Subcutaneous abdominal adipose tissue (tissue), 5 donors: ENCODE results near the gene OCA2.

Experiments
- H3K27ac ChIP-seq: one replicate; pipeline ENCODE4 v1.7.0; 2013; ENCODE audit warnings: low read depth, mild to moderate bottlenecking, inconsistent platforms, low read length, moderate library complexity
- H3K27me3 ChIP-seq, 5 donors: one replicate each; pipeline ENCODE4 v1.7.0; 2013; ENCODE audit warnings: low read length in 5 of 5, inconsistent platforms in 1 of 5; ENCODE audit not compliant: control insufficient read depth in 5 of 5, insufficient read depth in 4 of 5
- H3K36me3 ChIP-seq, 5 donors: one replicate each; pipeline ENCODE4 v1.7.0; 2013; ENCODE audit warnings: low read length in 5 of 5; ENCODE audit not compliant: control insufficient read depth in 5 of 5, insufficient read depth in 5 of 5
- H3K4me1 ChIP-seq, 5 donors: one replicate each; pipeline ENCODE4 v1.7.0; 2013; ENCODE audit warnings: low read length in 5 of 5, mild to moderate bottlenecking in 3 of 5, moderate library complexity in 1 of 5; ENCODE audit not compliant: control insufficient read depth in 5 of 5, insufficient read depth in 5 of 5
- H3K4me3 ChIP-seq, 5 donors: one replicate each; pipeline ENCODE4 v1.7.0; 2013; ENCODE audit warnings: low read length in 5 of 5, low read depth in 1 of 5
- H3K9ac ChIP-seq, 5 donors: one replicate each; pipeline ENCODE4 v1.7.0; 2013; ENCODE audit warnings: low read length in 5 of 5, mild to moderate bottlenecking in 4 of 5, moderate library complexity in 3 of 5
- H3K9me3 ChIP-seq, 5 donors: one replicate each; pipeline ENCODE4 v1.7.0; 2013; ENCODE audit warnings: low read length in 5 of 5; ENCODE audit not compliant: control insufficient read depth in 5 of 5
- donor health status: healthy.
- donor health status: healthy.
- donor health status: healthy.
- donor health status: healthy.
- donor health status: healthy.

The OCA2 gene

DNA sequence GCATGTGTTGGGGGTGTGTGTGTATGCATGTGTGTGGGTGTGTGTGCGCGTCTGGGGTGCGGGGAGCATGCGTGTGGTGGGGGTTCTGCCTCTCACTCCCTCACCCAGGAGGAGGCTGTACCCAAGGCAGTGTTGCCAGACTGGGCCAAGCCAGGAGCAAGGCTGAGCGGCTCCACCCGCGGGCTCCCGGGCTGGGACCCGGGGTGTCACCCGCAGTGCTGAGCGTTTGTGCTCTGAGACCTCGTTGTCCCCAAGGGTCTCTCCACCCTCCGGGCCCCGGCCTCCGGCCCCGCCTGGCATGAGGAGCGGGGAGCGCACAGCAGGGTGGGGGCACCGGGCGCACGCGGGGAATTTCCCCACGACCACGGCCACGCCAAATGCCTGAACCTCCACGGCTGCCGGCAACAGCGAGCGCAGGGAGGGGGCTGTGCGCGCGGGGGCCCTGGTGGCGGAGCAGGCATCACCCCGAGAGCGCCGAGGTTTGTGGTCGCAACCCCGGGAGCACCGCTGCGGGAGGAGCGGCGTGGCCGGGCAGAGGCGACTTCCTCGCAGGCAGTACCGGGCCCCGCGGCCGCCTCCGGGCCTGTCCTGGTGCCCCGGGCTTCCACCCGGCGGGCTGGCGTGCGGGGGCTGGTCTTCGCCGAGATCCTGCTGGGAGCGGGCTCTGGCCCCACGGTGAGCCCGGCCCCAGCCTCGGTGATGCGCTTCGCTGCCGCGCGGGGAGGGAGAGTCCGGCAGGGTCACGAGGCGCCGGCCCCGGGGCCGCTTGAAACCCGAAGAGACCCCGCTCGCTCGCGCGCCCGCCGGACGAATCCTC is 7.4 kb upstream of the OCA2 start:
- peaks cover 2 to 28% (median 26%) of the 10 kb centered on the region in 5 donors for H3K4me1 ChIP-seq
- H3K9me3 ChIP-seq: peaks cover 0 to 3% (median 0%) of the 10 kb centered on the region in 5 donors
- H3K27ac ChIP-seq: no peak overlapping the region
- peak overlapping the region in 3 of 5 donors; percentile 13 to 63 (median 61) for H3K9ac ChIP-seq
- H3K36me3 ChIP-seq: peaks cover 0 to 4% (median 3%) of the 10 kb centered on the region in 5 donors
- H3K4me3 ChIP-seq: peak overlapping the region in 4 of 5 donors; percentile 63 to 74 (median 68)
- peaks cover 8 to 39% (median 36%) of the 10 kb centered on the region in 5 donors for H3K27me3 ChIP-seq

DNA sequence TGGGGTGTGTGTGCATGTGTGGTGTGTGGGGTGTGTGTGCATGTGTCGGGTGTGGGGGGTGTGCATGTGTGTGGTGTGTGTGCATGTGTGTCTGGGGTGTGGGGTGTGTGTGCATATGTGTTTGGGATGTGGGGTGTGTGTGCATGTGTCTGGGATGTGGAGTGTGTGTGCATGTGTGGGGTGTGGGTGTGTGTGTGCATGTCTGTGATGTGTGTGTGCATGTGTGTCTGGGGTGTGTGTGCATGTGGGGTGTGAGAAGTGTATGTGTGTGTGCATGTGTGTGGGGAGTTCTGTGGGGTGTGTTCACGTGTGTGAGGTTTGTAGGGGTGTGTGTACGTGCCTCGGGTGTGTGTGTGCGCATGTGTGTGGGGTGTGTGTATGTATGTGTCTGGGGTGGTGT is 6.7 kb upstream of the OCA2 start:
- no peaks in the 10 kb centered on the region for H3K36me3 ChIP-seq
- H3K27me3 ChIP-seq: peaks cover 8 to 45% (median 40%) of the 10 kb centered on the region in 5 donors
- no peak overlapping the region for H3K9ac ChIP-seq
- H3K27ac ChIP-seq: no peak overlapping the region
- peaks cover 0 to 3% (median 0%) of the 10 kb centered on the region in 5 donors for H3K9me3 ChIP-seq
- no peak overlapping the region for H3K4me3 ChIP-seq
- peaks cover 2 to 28% (median 26%) of the 10 kb centered on the region in 5 donors for H3K4me1 ChIP-seq

DNA sequence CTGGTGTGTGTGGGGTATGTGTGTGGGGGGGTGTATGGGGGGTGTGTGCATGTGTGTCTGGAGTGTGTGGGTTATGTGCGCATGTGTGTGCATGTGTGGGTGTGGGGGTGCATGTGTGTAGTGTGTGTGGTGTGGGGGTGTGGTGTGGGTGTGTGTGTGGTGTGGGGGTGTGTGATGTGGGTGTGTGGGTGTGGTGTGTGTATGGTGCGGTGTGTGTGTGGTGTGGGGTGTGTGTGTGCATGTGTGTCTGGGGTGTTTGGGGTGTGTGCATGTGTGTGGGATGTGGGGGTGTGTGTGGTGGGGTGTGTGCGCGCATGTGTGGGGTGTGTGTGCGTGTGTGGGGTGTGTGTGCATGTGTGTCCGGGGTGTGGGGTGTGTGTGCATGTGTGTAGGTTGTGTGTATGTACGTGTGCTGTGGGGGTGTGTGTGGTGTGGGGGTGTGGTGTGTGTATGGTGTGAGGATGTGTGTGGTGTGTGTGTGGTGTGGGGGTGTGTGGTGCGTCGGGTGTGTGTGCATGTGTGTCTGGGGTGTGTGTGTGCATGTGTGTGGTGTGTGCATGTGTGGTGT is 6.2 kb upstream of the OCA2 start:
- H3K9me3 ChIP-seq: peaks cover 0 to 3% (median 0%) of the 10 kb centered on the region in 5 donors
- no peaks in the 10 kb centered on the region for H3K36me3 ChIP-seq
- H3K27me3 ChIP-seq: peaks cover 13 to 50% (median 45%) of the 10 kb centered on the region in 5 donors
- H3K9ac ChIP-seq: no peak overlapping the region
- H3K4me3 ChIP-seq: no peak overlapping the region
- peaks cover 2 to 24% (median 21%) of the 10 kb centered on the region in 5 donors for H3K4me1 ChIP-seq
- no peak overlapping the region for H3K27ac ChIP-seq

DNA sequence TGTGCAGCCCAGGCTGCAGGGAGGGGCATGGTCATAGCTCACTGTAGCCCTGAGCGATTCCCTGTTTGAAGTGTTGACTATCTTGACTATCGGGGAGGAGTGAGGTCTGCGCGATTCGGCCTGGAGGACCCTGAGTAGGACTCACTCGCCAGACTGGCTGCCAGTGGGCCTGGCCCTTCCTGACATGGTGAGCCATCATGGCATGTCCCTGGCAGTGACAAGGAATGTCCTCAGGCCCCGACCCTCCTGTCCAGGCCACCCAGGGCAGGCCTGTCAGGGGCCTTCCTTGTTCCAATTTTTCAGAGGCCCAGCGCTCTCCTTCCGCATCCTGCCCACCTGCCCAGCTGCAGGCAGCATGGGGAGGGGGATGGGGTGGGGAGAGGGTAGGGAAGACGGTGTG is 5.2 kb upstream of the OCA2 start:
- Histone ChIP-seq H3K36me3 (no peaks in the 10 kb centered on the region), H3K27me3 (peaks cover 13 to 59% (median 54%) of the 10 kb centered on the region in 5 donors), H3K4me3 (no peak overlapping the region), H3K4me1 (peaks cover 0 to 23% (median 20%) of the 10 kb centered on the region in 5 donors), H3K9me3 (peaks cover 0 to 3% (median 0%) of the 10 kb centered on the region in 5 donors), H3K9ac (no peak overlapping the region), H3K27ac (no peak overlapping the region)

DNA sequence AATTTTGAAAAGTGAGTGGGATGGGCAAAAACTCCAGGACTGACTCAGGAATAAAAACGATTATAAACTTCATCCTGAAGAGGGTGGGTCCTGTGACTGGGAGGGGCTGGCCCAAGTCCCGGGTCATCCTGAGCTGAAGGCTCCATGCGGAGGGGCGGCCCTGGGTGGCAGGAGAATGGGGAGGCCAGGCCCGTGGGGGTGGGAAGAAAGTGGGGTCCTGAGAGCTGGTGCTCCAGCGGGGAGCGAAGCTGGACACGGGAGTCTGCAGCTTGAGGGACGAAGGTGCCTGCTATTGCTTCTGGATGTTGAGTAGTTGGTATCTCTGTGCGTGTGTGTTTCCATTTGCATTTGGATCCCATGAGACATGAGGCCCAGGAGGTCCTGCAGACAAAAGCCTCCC is 4.7 kb upstream of the OCA2 start:
- no peak overlapping the region for H3K4me3 ChIP-seq
- H3K9me3 ChIP-seq: peaks cover 0 to 3% (median 0%) of the 10 kb centered on the region in 5 donors
- H3K36me3 ChIP-seq: no peaks in the 10 kb centered on the region
- H3K27ac ChIP-seq: no peak overlapping the region
- H3K27me3 ChIP-seq: peaks cover 13 to 63% (median 56%) of the 10 kb centered on the region in 5 donors
- peaks cover 0 to 27% (median 23%) of the 10 kb centered on the region in 5 donors for H3K4me1 ChIP-seq
- H3K9ac ChIP-seq: no peak overlapping the region

DNA sequence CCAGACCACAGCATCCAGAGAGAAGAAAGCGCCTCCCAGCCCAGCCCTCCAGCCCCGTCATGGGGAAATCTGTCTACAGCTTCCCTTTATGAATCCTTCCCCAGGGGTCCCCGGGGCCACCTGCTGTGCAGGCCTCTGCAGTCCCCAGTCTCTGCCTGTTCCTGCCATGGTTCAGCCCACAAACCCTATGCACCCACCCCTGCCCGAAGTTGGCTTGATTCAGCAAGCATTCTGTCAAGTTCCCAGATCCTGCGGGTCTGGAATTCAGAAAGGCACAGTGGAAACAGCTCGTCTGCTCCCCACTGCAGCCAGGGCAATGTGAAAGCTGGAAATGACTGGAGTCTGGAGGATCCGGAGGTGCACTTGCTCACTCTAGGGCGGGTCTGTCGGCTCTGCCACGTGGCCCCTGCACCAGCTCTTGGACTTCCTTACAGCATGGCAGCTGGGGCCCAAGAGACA is 2.9 kb upstream of the OCA2 start:
- Histone ChIP-seq H3K27ac (no peak overlapping the region), H3K9ac (no peak overlapping the region), H3K36me3 (no peaks in the 10 kb centered on the region), H3K4me3 (no peak overlapping the region), H3K9me3 (peaks cover 0 to 3% (median 0%) of the 10 kb centered on the region in 5 donors), H3K27me3 (peaks cover 13 to 73% (median 56%) of the 10 kb centered on the region in 5 donors), H3K4me1 (peaks cover 0 to 25% (median 20%) of the 10 kb centered on the region in 5 donors)

DNA sequence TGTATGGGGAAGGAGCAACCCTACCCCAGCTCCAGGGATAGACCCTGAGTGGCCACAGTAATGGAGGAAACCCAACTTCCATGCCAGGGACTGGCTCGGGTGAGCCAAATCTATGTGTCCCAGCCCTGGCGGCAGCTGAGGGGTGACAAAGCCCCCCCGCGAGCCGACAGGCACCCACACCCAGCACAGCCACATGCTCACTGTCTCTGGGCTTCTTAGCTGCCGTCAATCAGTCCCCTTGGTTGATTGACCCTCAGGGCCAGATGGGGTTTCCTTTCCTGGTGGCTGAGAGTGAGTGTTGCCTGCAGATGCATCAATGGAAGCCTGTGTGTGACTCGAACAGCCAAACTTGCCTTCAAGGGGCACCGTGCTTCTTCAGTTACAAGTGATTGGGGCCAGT is 2.1 kb upstream of the OCA2 start:
- Histone ChIP-seq H3K9me3 (peaks cover 0 to 3% (median 0%) of the 10 kb centered on the region in 5 donors), H3K36me3 (no peaks in the 10 kb centered on the region), H3K4me1 (peaks cover 0 to 25% (median 19%) of the 10 kb centered on the region in 5 donors), H3K27me3 (peaks cover 6 to 75% (median 56%) of the 10 kb centered on the region in 5 donors), H3K4me3 (no peak overlapping the region), H3K9ac (no peak overlapping the region), H3K27ac (no peak overlapping the region)

DNA sequence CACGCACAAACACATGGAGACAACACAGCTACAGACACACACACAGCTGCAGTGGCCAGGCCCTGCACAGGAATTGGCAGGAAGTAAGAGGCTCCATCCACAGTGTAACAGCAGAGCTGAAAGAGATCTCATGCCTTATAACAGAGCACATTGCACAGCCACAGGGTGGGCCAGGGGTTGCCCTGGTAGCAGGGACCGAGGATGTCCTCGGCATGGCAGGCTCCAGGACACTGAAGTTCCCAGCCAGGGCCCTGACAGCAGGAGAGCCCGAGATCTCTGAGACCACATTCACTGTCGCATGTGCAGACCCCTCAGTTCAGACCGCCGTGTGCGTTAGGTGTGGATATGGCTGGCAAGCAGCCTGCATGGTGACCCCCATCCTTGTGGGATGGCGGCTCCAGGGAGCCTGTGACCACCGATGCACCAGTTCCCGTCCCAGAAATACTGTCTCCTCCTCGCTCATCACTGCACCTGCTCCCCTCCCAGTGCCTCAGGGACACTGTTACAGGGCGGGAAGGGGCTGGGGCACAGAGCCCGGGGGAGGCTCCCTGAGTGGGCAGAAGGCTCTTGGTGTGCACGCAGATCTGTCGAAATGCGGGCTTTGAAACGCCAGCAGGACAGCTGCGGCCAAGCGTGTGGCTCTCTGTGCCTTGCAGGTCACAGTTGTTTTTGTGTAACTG is 1.5 kb upstream of the OCA2 start:
- Histone ChIP-seq H3K27ac (no peak overlapping the region), H3K27me3 (peaks cover 8 to 75% (median 56%) of the 10 kb centered on the region in 5 donors), H3K9ac (no peak overlapping the region), H3K36me3 (no peaks in the 10 kb centered on the region), H3K4me1 (peaks cover 2 to 28% (median 23%) of the 10 kb centered on the region in 5 donors), H3K4me3 (no peak overlapping the region), H3K9me3 (peaks cover 0 to 3% (median 0%) of the 10 kb centered on the region in 5 donors)

DNA sequence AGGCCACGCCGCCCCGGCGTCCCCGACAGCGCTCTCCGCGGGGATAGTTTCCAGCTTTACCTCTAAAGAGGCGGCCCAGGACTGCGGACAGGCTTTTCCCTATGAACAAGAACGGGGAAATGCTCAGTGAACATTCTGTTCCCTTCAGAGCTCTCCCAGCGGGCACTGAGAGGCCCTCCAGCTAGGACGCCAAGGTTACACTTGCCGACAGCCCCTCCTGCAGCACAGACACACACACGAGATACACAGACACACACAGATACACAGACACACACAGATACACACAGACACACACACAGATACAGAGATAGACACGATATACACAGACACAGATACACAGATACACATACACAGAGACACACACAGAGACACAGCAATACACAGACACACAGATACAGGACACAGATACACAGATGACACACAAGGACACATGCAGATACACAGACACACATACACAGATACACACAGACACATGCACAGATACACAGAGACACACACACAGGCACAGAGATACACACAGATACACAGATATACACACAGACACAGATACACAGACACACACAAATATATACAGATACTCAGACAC is 533 bp upstream of the OCA2 start:
- no peak overlapping the region for H3K27ac ChIP-seq
- peaks cover 10 to 70% (median 52%) of the 10 kb centered on the region in 5 donors for H3K27me3 ChIP-seq
- H3K4me3 ChIP-seq: peak overlapping the region in 2 of 5 donors; percentile 31 to 41
- H3K9ac ChIP-seq: no peak overlapping the region
- no peaks in the 10 kb centered on the region for H3K36me3 ChIP-seq
- H3K9me3 ChIP-seq: peaks cover 0 to 3% (median 0%) of the 10 kb centered on the region in 5 donors
- peaks cover 4 to 38% (median 31%) of the 10 kb centered on the region in 5 donors for H3K4me1 ChIP-seq
